H1 (cell line): ENCODE measurements around the gene MAP3K3.

ENCODE experiments used
- BRCA1 ChIP-seq: IDR thresholded peaks from 2 replicates; pipeline ENCODE4 v1.6.1; 2012; ENCODE audit warnings: low read depth, low read length, improper control_type of control experiment
- CEBPB ChIP-seq: IDR thresholded peaks from 2 replicates; pipeline ENCODE4 v1.6.1; 2012; ENCODE audit warnings: low read depth, low read length
- CHD2 ChIP-seq: IDR thresholded peaks from 2 replicates; pipeline ENCODE4 v1.6.1; 2012; ENCODE audit warnings: low read length, improper control_type of control experiment
- EZH2 ChIP-seq: fragments of 200-600 bp; sonication (generic); IDR thresholded peaks from 2 replicates; pipeline ENCODE4 v1.7.1; 2012; ENCODE audit warnings: low read depth, mild to moderate bottlenecking, moderate library complexity, low read length, inconsistent platforms; ENCODE audit not compliant: severe bottlenecking
- JUN ChIP-seq: IDR thresholded peaks from 2 replicates; pipeline ENCODE4 v1.6.1; 2011; ENCODE audit warnings: low read depth, mild to moderate bottlenecking, improper control_type of control experiment, low read length
- MAFK ChIP-seq: IDR thresholded peaks from 2 replicates; pipeline ENCODE4 v1.6.1; 2012; ENCODE audit warnings: low read depth, mild to moderate bottlenecking, improper control_type of control experiment, low read length
- POLR2A ChIP-seq, 2 experiments: IDR thresholded peaks; 1 replicate in 1 of 2; 2 replicates in 1 of 2; pipeline ENCODE4 v1.6.1; 2011; ENCODE audit warnings: low read depth in 2 of 2, low read length in 2 of 2, mild to moderate bottlenecking in 2 of 2; ENCODE audit errors: control extremely low read depth in 1 of 2
- SIN3A ChIP-seq, 2 experiments: IDR thresholded peaks in 1 of 2; conservative IDR thresholded peaks in 1 of 2; 2 replicates each; pipeline ENCODE4 v1.6.1; 2011 to 2012; ENCODE audit warnings: low read length in 2 of 2, improper control_type of control experiment in 1 of 2, low read depth in 1 of 2, mild to moderate bottlenecking in 1 of 2
- SIRT6 ChIP-seq: IDR thresholded peaks from one replicate; pipeline ENCODE4 v1.7.1; 2012; ENCODE audit warnings: low read length, inconsistent platforms
- SP1 ChIP-seq: IDR thresholded peaks from 2 replicates; pipeline ENCODE4 v1.6.1; 2011; ENCODE audit warnings: low read depth, low read length

- no peak for TF ChIP-seq POLR2A (IDR thresholded peaks at IDR 0.05; ENCODE audit: control extremely low read depth in 1 of 2, low read depth in 2 of 2, low read length in 2 of 2)
- TF ChIP-seq BRCA1: no peak
- no peak for TF ChIP-seq CEBPB
- TF ChIP-seq MAFK: no peak
- no peak for TF ChIP-seq JUN
- no peak for TF ChIP-seq EZH2
- TF ChIP-seq SIRT6: no peak
- no peak for TF ChIP-seq SP1
- no peak for TF ChIP-seq SIN3A (conservative IDR thresholded peaks at IDR 0.05 in 1 of 2, IDR thresholded peaks at IDR 0.05 in 1 of 2; ENCODE audit: low read depth in 1 of 2, low read length in 2 of 2)
- no peak for TF ChIP-seq CHD2
Observed at GRCh38 chr17:63689479-63689878, 67.3 kb downstream of the MAP3K3 start.
